Small intestine (tissue), 7 donors: ENCODE data around the gene RPS6KA3. TPM values are rescaled to one million over a fixed set of nuclear protein-coding genes. Genes with fewer than 3 reads are reported as not detected.
"Not testable (repeated sequence)": the region's sequence is repeated elsewhere in the genome, so short reads cannot be mapped to it uniquely, and the experiment has no call there.

Experiments used
- DNase-seq, 2 donors: peaks; one replicate each; pipeline versions ENCODE4 v3.0.0 to v3.0.0-alpha.2; 2013
- FAIRE-seq: peaks from 2 replicates; lab custom pipeline; 2012; peaks lifted over from hg19 to GRCh38; lab: Jason Lieb, UNC
- H3K27ac ChIP-seq, 3 donors: one replicate each; pipeline ENCODE4 v1.5.1; 2013; ENCODE audit warnings: low read length in 2 of 3, mild to moderate bottlenecking in 2 of 3, control low read depth in 1 of 3, inconsistent platforms in 1 of 3, low read depth in 1 of 3, moderate library complexity in 1 of 3
- H3K27me3 ChIP-seq, 3 donors: one replicate each; pipeline ENCODE4 v1.6.1; 2013; ENCODE audit warnings: low read length in 3 of 3, inconsistent platforms in 1 of 3; ENCODE audit not compliant: control insufficient read depth in 3 of 3, insufficient read depth in 3 of 3
- H3K36me3 ChIP-seq, 3 donors: one replicate each; pipeline ENCODE4 v1.6.1; 2013; ENCODE audit warnings: low read length in 3 of 3, inconsistent platforms in 1 of 3, low read depth in 1 of 3, mild to moderate bottlenecking in 1 of 3, moderate library complexity in 1 of 3; ENCODE audit not compliant: control insufficient read depth in 3 of 3, insufficient read depth in 2 of 3
- H3K4me1 ChIP-seq, 3 donors: one replicate each; pipeline ENCODE4 v1.6.1; 2013; ENCODE audit warnings: low read length in 2 of 3, inconsistent platforms in 1 of 3, low read depth in 1 of 3, mild to moderate bottlenecking in 1 of 3, moderate library complexity in 1 of 3; ENCODE audit not compliant: control insufficient read depth in 3 of 3, insufficient read depth in 2 of 3
- H3K4me3 ChIP-seq, 3 donors: one replicate each; pipeline ENCODE4 v1.5.1; 2013; ENCODE audit warnings: low read length in 3 of 3, control low read depth in 1 of 3, inconsistent platforms in 1 of 3, low read depth in 1 of 3, mild to moderate bottlenecking in 1 of 3, moderate library complexity in 1 of 3
- H3K9me3 ChIP-seq, 2 donors: one replicate each; pipeline ENCODE4 v1.6.1; 2013; ENCODE audit warnings: low read depth in 1 of 2, low read length in 1 of 2; ENCODE audit not compliant: control insufficient read depth in 2 of 2, insufficient read depth in 1 of 2
- WGBS, 3 donors: extraction: QIAGEN DNeasy Blood & Tissue Kit; methylation state at CpG; one replicate each; pipeline ENCODE4 v1.1.7; 2013; 5-methylcytosine and 5-hydroxymethylcytosine counted together
- polyA plus RNA-seq, 4 donors: library from polyadenylated mRNA; stranded (reverse) in 3 of 4; unstranded in 1 of 4; fragments of 200-250 nt in 3 of 4; fragments of 120-200 nt in 1 of 4; gene quantifications; one replicate each; pipeline versions ENCODE4 v1.2.1 to v1.2.3, GENCODE V29; 2013
- donor health status: healthy with polysubstance abuse.
- donor health status: control.
- donor health status: control.
- donor health status: Bipolar disorder and iron deficiency.
- donor health status: healthy.

The RPS6KA3 gene
- polyA plus RNA-seq, 4 donors, result 11.1 to 55.5 (median 16.6) TPM

GRCh38 chrX:20254712-20255299 lies 11.9 kb downstream of the RPS6KA3 start:
- 74 to 85% (median 79%) methylated on average over 4 of the region's 4 CpGs for WGBS, 3 donors
- H3K4me1 ChIP-seq, result no peaks in the 10 kb centered on the region
- H3K27ac ChIP-seq, result no peak overlapping the region
- H3K27me3 ChIP-seq, result no peaks in the 10 kb centered on the region
- H3K36me3 ChIP-seq, result peaks cover 0 to 12% (median 0%) of the 10 kb centered on the region in 3 donors
- H3K4me3 ChIP-seq, result no peak overlapping the region
- FAIRE-seq (no peak), DNase-seq (no peak)
- peaks cover 0 to 9% of the 10 kb centered on the region in 2 donors for H3K9me3 ChIP-seq

DNA sequence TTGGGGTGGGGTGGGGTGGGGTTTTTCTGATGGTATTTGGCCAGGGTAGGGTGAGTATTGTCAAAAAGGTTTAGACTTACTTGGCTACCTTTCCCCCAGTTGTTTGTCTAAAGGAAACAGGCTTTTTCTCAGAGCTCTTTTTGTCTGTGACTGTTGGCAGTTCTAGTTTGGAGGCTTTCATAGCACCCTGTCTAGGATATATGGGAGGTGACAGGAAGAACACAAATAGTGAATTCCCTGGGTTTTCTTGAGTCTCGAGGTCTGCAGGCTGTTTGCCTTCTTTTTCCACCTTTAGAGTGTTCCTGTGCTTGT lies 13.5 kb downstream of the RPS6KA3 start:
- H3K4me3 ChIP-seq, result no peak overlapping the region
- H3K27ac ChIP-seq, result no peak overlapping the region
- DNase-seq (no peak), FAIRE-seq (no peak)
- no peaks in the 10 kb centered on the region for H3K27me3 ChIP-seq
- no peaks in the 10 kb centered on the region for H3K4me1 ChIP-seq
- peaks cover 0 to 11% of the 10 kb centered on the region in 2 donors for H3K9me3 ChIP-seq
- 26 to 39% (median 31%) methylated on average over 1 of the region's 1 CpG for WGBS, 3 donors
- peaks cover 0 to 12% (median 0%) of the 10 kb centered on the region in 3 donors for H3K36me3 ChIP-seq

DNA sequence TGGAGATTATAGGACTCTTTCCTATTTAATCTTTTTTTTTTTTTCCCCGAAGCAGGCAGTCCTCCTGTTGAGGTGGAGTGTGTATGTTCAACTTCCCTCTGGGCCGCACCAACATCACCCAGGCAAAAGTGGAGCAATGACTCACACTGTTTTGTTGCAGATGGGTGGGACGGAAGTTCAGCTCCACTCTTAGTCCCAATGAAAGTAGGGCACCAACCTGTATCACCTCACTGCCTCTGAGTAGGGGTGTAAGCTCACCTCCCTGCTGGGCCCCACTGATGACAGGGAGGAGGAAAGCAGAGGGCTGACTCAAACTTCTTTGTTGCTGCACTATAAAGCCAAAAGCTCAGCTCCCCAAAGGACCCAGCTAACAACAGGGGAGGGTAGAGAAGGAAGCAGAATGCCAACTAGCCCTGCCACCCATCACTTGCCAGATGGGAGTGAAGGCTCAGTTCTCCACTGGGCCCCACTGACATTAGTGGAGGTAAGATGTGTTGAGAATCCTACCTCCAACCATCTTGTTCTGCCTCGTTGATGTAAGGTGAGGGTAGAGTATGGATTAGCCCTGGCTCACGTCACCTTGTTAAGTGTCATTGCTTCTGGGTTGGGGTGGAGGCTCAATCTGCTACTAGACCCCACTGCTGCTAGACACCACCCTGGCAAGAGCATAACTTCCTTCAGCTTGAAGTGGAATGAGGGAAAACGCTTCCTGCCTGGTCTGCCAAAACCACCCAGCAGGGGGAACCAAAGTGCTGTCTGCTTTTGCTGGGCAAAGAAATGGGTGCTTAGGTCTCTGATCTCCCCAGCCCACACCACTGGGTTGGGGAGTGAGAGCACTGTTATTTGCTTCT lies 14.1 kb downstream of the RPS6KA3 start:
- Histone ChIP-seq H3K36me3 (peaks cover 0 to 12% (median 0%) of the 10 kb centered on the region in 3 donors), H3K27ac (peak overlapping the region in 1 of 3 donors; percentile 50), H3K4me3 (no peak overlapping the region), H3K9me3 (peaks cover 0 to 11% of the 10 kb centered on the region in 2 donors), H3K27me3 (no peaks in the 10 kb centered on the region), H3K4me1 (no peaks in the 10 kb centered on the region)
- 57 to 81% (median 79%) methylated on average over 6 of the region's 6 CpGs for WGBS, 3 donors
- DNase-seq (peak; percentile 48 to 64), FAIRE-seq (no peak)

- no peak overlapping the region for H3K27ac ChIP-seq
- no peaks in the 10 kb centered on the region for H3K4me1 ChIP-seq
- H3K36me3 ChIP-seq, result peaks cover 0 to 12% (median 0%) of the 10 kb centered on the region in 3 donors
- FAIRE-seq (peak; percentile 10), DNase-seq (no peak)
- H3K9me3 ChIP-seq, result peaks cover 0 to 11% of the 10 kb centered on the region in 2 donors
- no peak overlapping the region for H3K4me3 ChIP-seq
- no peaks in the 10 kb centered on the region for H3K27me3 ChIP-seq
These were observed 15.0 kb downstream of the RPS6KA3 start for GRCh38 chrX:20251691-20252090.

DNA sequence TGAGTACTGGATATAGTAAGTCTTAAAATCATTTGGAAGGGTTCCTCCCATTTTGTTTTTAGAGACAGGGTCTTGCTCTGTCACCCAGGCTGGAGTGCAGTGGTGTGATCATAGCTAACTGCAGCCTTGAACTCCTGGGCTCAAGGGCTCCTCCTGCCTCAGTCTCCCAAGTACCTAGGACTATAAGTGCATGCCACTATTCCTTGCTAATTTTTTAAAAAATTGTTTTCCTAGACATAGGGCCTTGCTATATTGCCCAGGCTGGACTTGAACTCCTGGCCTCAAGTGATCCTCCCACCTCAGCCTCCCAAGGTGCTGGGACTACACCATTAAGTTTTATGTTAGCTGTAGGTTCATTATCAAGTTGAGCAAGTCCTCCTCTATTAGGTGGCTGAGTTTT lies 16.6 kb downstream of the RPS6KA3 start:
- DNase-seq, H3K27me3 ChIP-seq, H3K4me3 ChIP-seq, FAIRE-seq, H3K4me1 ChIP-seq, H3K27ac ChIP-seq: not testable (repeated sequence)
- H3K36me3 ChIP-seq, result peaks cover 0 to 12% (median 0%) of the 10 kb centered on the region in 3 donors
- peaks cover 0 to 11% of the 10 kb centered on the region in 2 donors for H3K9me3 ChIP-seq

- Histone ChIP-seq H3K4me3 (no peak overlapping the region), H3K36me3 (peaks cover 0 to 12% (median 0%) of the 10 kb centered on the region in 3 donors), H3K9me3 (peaks cover 0 to 11% of the 10 kb centered on the region in 2 donors), H3K4me1 (no peaks in the 10 kb centered on the region), H3K27me3 (no peaks in the 10 kb centered on the region), H3K27ac (no peak overlapping the region)
- 73 to 89% (median 85%) methylated on average over 7 of the region's 7 CpGs for WGBS, 3 donors
- no peak for DNase-seq
- FAIRE-seq, result no peak
These were observed 18.0 kb downstream of the RPS6KA3 start for GRCh38 chrX:20248592-20249192.

DNA sequence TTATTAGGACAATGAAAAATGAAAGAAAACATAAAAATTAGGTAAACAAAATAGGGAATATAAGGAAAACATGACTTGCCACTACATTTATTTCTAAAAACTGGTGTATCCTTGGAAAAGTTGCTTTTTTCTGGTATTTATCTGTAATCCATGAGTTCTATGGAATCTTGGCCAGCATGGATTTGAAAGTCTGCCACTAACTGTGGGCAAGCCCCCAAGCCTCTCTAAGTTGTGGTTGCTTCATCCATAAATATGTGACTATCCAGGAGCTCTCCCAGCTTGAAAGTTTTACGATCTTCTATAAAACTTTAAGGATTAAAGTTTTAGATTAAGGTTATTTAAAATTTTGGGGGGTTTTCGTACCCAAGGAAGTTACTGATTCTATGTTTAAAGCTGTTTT lies 21.8 kb downstream of the RPS6KA3 start:
- no peak for FAIRE-seq
- DNase-seq, result no peak
- Histone ChIP-seq H3K4me3 (no peak overlapping the region), H3K27ac (no peak overlapping the region), H3K27me3 (no peaks in the 10 kb centered on the region), H3K36me3 (no peaks in the 10 kb centered on the region), H3K9me3 (peaks cover 0 to 2% of the 10 kb centered on the region in 2 donors), H3K4me1 (no peaks in the 10 kb centered on the region)
- WGBS, 3 donors, result 39 to 63% (median 40%) methylated on average over 2 of the region's 2 CpGs

DNA sequence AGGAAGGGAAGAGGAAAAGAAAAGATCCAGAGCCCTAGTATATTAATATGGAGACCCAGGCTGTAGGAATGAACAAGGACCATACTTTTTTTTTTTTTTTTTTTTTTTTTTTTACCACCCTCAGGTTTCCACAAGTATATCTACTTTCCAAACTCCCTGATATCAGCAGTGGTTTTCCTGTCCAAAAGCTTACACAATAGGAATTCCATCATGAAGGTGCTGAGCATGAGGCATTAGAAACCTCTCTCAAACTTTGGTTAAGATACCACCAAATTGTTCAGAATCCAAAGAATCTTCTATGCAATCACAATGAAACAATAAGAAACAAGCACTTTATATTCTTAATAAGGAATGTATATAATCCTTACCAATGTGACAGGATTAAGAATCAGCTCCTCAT lies 26.5 kb downstream of the RPS6KA3 start:
- Histone ChIP-seq H3K4me1 (no peaks in the 10 kb centered on the region), H3K27me3 (no peaks in the 10 kb centered on the region), H3K36me3 (no peaks in the 10 kb centered on the region), H3K4me3 (no peak overlapping the region), H3K9me3 (no peaks in the 10 kb centered on the region), H3K27ac (no peak overlapping the region)
- FAIRE-seq (no peak), DNase-seq (no peak)
